ENCODE results near the gene MRPL4. TPM values are rescaled to one million over a fixed set of nuclear protein-coding genes. Genes with fewer than 3 reads are reported as not detected.

The MRPL4 gene
- total RNA-seq, 2 experiments from 2014 or later, result 44.6 to 47.3 TPM

DNA sequence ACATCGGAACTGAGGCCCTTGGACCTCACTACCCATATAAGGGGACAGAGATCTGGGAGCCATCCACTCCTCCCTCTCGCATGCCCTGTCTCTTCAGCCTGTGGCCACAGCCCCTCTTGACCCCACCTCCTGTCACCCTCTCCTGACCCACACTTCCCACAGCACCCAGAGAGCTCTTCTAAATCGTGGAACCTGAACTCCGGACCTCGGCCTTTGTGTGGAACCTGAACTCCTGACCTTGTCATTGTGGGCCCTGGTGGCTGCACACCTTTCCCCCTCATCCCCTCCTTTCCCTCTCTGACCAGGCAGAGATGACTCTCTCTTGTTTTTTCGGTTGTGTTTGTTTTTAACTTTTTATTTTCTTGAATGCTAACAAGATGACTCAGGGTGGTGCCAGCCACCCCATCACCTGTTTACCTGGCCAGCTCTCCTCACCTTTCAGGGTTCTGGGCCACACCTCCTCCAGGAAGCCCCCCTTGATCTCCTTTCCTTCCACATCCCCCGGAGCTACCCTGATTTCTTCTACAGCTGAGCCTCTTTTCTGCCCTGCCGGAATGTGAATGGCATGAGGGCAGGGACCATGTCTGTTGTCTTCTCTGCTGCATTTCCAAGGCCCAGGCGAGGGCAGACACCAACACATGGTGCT lies 5.1 kb downstream of the MRPL4 start:
- ChIA-PET CTCF (interaction anchor here (4.4 kb wide), 1 partner anchor 131 kb away, joined by 56 read pairs; no protein-coding TSS in a partner anchor), POLR2A (interaction anchor here (0.9 kb wide), 1 partner anchor 132 kb away, joined by 3 read pairs; no protein-coding TSS in a partner anchor)
- H3K36me3 ChIP-seq (ENCODE audit: insufficient read depth, low read length), result peaks cover 46% of the 10 kb centered on the region
- H3K27ac ChIP-seq (ENCODE audit: low read depth in 1 of 2, low read length in 2 of 2), result no peak overlapping the region
- ATAC-seq (ENCODE audit: poor library complexity) (no peak), DNase-seq (no peak)
- TF ChIP-seq, protein P1, sequence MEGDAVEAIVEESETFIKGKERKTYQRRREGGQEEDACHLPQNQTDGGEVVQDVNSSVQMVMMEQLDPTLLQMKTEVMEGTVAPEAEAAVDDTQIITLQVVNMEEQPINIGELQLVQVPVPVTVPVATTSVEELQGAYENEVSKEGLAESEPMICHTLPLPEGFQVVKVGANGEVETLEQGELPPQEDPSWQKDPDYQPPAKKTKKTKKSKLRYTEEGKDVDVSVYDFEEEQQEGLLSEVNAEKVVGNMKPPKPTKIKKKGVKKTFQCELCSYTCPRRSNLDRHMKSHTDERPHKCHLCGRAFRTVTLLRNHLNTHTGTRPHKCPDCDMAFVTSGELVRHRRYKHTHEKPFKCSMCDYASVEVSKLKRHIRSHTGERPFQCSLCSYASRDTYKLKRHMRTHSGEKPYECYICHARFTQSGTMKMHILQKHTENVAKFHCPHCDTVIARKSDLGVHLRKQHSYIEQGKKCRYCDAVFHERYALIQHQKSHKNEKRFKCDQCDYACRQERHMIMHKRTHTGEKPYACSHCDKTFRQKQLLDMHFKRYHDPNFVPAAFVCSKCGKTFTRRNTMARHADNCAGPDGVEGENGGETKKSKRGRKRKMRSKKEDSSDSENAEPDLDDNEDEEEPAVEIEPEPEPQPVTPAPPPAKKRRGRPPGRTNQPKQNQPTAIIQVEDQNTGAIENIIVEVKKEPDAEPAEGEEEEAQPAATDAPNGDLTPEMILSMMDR (IDR thresholded peaks at IDR 0.05), result no peak
- no peaks in the 10 kb centered on the region for H3K9me3 Mint-ChIP-seq
- H3K4me3 ChIP-seq (ENCODE audit: low read length), result no peak overlapping the region
- peak overlapping the region; percentile 51 for H3K4me3 Mint-ChIP-seq
- H3K27ac Mint-ChIP-seq, result no peak overlapping the region
- peaks cover 22% of the 10 kb centered on the region for H3K4me1 Mint-ChIP-seq (ENCODE audit: low read depth)
- H3K4me1 ChIP-seq (ENCODE audit: insufficient read depth, low read length), result peaks cover 32% of the 10 kb centered on the region
- H3K27me3 ChIP-seq (ENCODE audit: control insufficient read depth in 1 of 2, insufficient read depth in 2 of 2, low read length in 2 of 2), result no peaks in the 10 kb centered on the region
- no peaks in the 10 kb centered on the region for H3K27me3 Mint-ChIP-seq
- H3K36me3 Mint-ChIP-seq (ENCODE audit: low read depth), result peaks cover 65% of the 10 kb centered on the region
- no peaks in the 10 kb centered on the region for H3K9me3 ChIP-seq (ENCODE audit: control insufficient read depth in 1 of 2, insufficient read depth in 1 of 2, low read length in 2 of 2)
- intact Hi-C loops (cut with DNase I, micrococcal nuclease), result loop anchor here in 1 of 2 experiments (10.0 kb wide), 1 partner anchor 422 kb away; the partner anchor contains the start of gene PIN1

DNA sequence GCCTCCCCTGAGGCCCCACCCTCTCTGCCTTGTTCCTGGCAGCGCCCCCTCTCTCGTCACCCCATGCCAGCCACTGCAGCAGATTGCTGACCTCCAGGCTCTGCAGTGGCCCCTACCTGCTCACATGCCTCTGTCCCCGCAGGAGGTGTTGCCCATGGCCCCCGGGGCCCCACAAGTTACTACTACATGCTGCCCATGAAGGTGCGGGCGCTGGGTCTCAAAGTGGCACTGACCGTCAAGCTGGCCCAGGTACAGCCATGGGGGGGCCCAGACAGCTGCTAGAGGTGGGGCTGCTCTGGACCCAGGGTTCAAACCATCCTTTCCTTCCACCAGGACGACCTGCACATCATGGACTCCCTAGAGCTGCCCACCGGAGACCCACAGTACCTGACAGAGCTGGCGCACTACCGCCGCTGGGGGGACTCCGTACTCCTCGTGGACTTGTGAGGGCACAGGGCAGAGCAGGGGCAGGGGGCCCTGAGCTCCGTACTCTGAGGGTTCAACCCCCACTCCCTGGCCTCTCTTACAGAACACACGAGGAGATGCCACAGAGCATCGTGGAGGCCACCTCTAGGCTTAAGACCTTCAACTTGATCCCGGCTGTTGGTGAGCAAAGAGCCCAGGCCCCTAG lies 6.2 kb downstream of the MRPL4 start:
- ATAC-seq (ENCODE audit: poor library complexity), result no peak
- H3K4me3 Mint-ChIP-seq, result no peak overlapping the region
- Histone ChIP-seq H3K27me3 (ENCODE audit: control insufficient read depth in 1 of 2, insufficient read depth in 2 of 2, low read length in 2 of 2) (no peaks in the 10 kb centered on the region), H3K27ac (ENCODE audit: low read depth in 1 of 2, low read length in 2 of 2) (no peak overlapping the region), H3K4me3 (ENCODE audit: low read length) (no peak overlapping the region), H3K36me3 (ENCODE audit: insufficient read depth, low read length) (peaks cover 46% of the 10 kb centered on the region), H3K4me1 (ENCODE audit: insufficient read depth, low read length) (peaks cover 21% of the 10 kb centered on the region), H3K9me3 (ENCODE audit: control insufficient read depth in 1 of 2, insufficient read depth in 1 of 2, low read length in 2 of 2) (no peaks in the 10 kb centered on the region)
- no peak overlapping the region for H3K27ac Mint-ChIP-seq
- intact Hi-C loops (cut with DNase I, micrococcal nuclease), result loop anchor here (2.0 to 10.0 kb wide), 2 partner anchors 131 to 423 kb away; partner anchors contain the start of gene PIN1 (in 1 of the 2)
- no peaks in the 10 kb centered on the region for H3K27me3 Mint-ChIP-seq
- ChIA-PET POLR2A (interaction anchor here (1.0 to 2.7 kb wide), 5 partner anchors 13 to 133 kb away, joined by 3 to 18 read pairs (median 8); partner anchors contain the start of genes ICAM1 and TYK2), CTCF (interaction anchor here (0.6 to 4.4 kb wide), 19 partner anchors 8 to 322 kb away, joined by 3 to 56 read pairs (median 5); partner anchors contain the start of genes CDC37, ICAM1, OLFM2 and TYK2)
- DNase-seq, result no peak
- peaks cover 16% of the 10 kb centered on the region for H3K4me1 Mint-ChIP-seq (ENCODE audit: low read depth)
- TF ChIP-seq, protein P1 (IDR thresholded peaks at IDR 0.05), result no peak
- H3K36me3 Mint-ChIP-seq (ENCODE audit: low read depth), result peaks cover 58% of the 10 kb centered on the region
- H3K9me3 Mint-ChIP-seq, result no peaks in the 10 kb centered on the region

DNA sequence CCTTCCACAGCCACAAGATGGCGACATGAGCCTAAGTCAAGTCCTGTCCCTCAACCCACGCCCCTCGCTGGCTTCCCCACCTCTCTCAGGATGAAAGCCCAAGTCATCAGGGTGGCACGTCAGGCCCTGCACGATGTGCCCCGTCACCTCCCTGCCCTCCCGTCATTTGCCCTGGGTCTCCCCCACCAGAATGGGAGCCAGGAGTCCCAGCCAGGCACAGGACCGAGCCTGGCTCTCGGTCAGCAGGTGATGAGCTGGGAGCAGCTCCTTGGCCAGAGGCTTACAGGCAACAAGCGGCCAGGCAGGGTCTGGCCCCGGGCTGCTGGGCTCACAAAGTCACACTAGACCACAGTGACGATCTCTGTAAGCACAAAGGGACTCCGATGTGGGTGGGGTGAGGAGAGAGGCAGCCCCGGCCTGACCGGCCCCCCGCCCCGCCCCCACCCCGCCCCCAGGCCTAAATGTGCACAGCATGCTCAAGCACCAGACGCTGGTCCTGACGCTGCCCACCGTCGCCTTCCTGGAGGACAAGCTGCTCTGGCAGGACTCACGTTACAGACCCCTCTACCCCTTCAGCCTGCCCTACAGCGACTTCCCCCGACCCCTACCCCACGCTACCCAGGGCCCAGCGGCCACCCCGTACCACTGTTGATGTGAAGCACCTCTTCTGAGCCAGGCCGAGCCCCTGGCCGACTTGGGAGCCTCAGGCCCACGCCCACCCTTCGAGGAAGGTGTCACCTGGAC lies 7.3 kb downstream of the MRPL4 start:
- DNase-seq, result peak; percentile 74 to 95 (median 82)
- peaks cover 39% of the 10 kb centered on the region for H3K36me3 ChIP-seq (ENCODE audit: insufficient read depth, low read length)
- peaks cover 49% of the 10 kb centered on the region for H3K36me3 Mint-ChIP-seq (ENCODE audit: low read depth)
- ATAC-seq (ENCODE audit: poor library complexity), result peak; percentile 92
- peaks cover 16% of the 10 kb centered on the region for H3K4me1 Mint-ChIP-seq (ENCODE audit: low read depth)
- no peaks in the 10 kb centered on the region for H3K9me3 Mint-ChIP-seq
- TF ChIP-seq, protein P1 (IDR thresholded peaks at IDR 0.05), result peak; percentile 56
- H3K27ac ChIP-seq (ENCODE audit: low read depth in 1 of 2, low read length in 2 of 2), result no peak overlapping the region
- no peak overlapping the region for H3K4me3 Mint-ChIP-seq
- H3K27ac Mint-ChIP-seq, result peak overlapping the region; percentile 47
- intact Hi-C loops (cut with DNase I, micrococcal nuclease), result loop anchor here (2.0 to 10.0 kb wide), 2 partner anchors 129 to 425 kb away; partner anchors contain the start of gene PIN1 (in 1 of the 2)
- H3K4me1 ChIP-seq (ENCODE audit: insufficient read depth, low read length), result peaks cover 20% of the 10 kb centered on the region
- H3K27me3 ChIP-seq (ENCODE audit: control insufficient read depth in 1 of 2, insufficient read depth in 2 of 2, low read length in 2 of 2), result no peaks in the 10 kb centered on the region
- ChIA-PET POLR2A (interaction anchor here (1.0 to 2.7 kb wide), 5 partner anchors 12 to 132 kb away, joined by 3 to 18 read pairs (median 8); partner anchors contain the start of genes ICAM1 and TYK2), CTCF (interaction anchor here (0.6 to 4.4 kb wide), 24 partner anchors 9 to 443 kb away, joined by 3 to 56 read pairs (median 4); partner anchors contain the start of genes CDC37, ICAM1, ICAM5 and OLFM2)
- H3K9me3 ChIP-seq (ENCODE audit: control insufficient read depth in 1 of 2, insufficient read depth in 1 of 2, low read length in 2 of 2), result no peaks in the 10 kb centered on the region
- H3K4me3 ChIP-seq (ENCODE audit: low read length), result no peak overlapping the region
- H3K27me3 Mint-ChIP-seq, result no peaks in the 10 kb centered on the region
